AG04450 (cell line): ENCODE results near the gene KCND3. TPM values are rescaled to one million over a fixed set of nuclear protein-coding genes. Genes with fewer than 3 reads are reported as not detected.

ENCODE experiments used
- CTCF ChIA-PET: fragments of 300-600, 350-600 bp; formaldehyde crosslinking; extraction: SDS; loops from one replicate; lab custom pipeline; 2022; ENCODE audit warnings: antibody characterized with exemption, inconsistent platforms; lab: Charles Lee
- POLR2A ChIA-PET: fragments of 350-600 bp; formaldehyde crosslinking; extraction: SDS; loops from one replicate; lab custom pipeline; 2021; ENCODE audit warnings: antibody characterized with exemption, inconsistent platforms; lab: Yijun Ruan, JAX
- DNase-seq: peaks from one replicate; pipeline ENCODE4 v3.0.0-alpha.2; 2011; ENCODE audit warnings: low read depth, low spot score
- H3K27ac ChIP-seq: one replicate; pipeline ENCODE4 v1.5.1; 2012; ENCODE audit warnings: low read depth, low read length, control low read depth
- H3K27me3 ChIP-seq: one replicate; pipeline ENCODE4 v1.6.0; 2012; ENCODE audit warnings: low read length; ENCODE audit not compliant: control insufficient read depth, insufficient read depth
- H3K4me3 ChIP-seq: 2 replicates; pipeline ENCODE4 v1.5.1; 2011; ENCODE audit warnings: mild to moderate bottlenecking, low read depth, low read length, control low read depth
- H3K9me3 ChIP-seq: 2 replicates; pipeline ENCODE4 v1.5.1; 2012; ENCODE audit warnings: low read length; ENCODE audit not compliant: control insufficient read depth, insufficient read depth
- polyA plus RNA-seq: library from polyadenylated mRNA; depleted of rRNA; stranded (reverse); fragments of >200 nt; gene quantifications from 2 replicates; pipeline ENCODE4 v1.2.3, GENCODE V29; 2011
- TF ChIP-seq, protein P1 (sequence below): IDR thresholded peaks from 2 replicates; pipeline ENCODE4 v1.5.1; 2011; ENCODE audit warnings: low read depth, low read length, control low read depth, inconsistent platforms

KCND3 gene
- polyA plus RNA-seq, 1 experiment = 0.02 TPM

DNA sequence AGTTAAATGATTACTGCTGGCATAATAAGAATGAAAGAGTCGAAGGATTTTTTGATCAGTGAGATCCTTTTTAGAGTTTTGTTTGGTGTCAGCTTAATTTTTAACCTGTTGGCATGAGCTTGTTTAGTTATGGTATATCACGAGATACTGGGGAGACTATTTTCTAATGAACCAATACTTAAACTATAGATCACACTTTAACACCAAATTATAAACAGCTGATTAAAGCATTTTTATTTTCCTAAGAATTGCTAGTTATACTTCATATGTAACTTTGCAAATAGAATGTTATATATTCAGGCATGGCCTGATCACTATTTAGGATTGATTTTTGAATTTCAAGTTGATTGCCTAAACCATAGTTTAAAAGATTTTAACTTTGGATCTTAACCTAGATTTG, 227.8 kb downstream of the KCND3 start:
- no peaks in the 10 kb centered on the region for H3K27me3 ChIP-seq
- no peak for DNase-seq
- CTCF ChIA-PET = interaction anchor here (0.6 to 3.0 kb wide), 5 partner anchors 8 to 543 kb away, joined by 4 to 18 read pairs (median 12); no protein-coding TSS in a partner anchor
- H3K9me3 ChIP-seq = no peaks in the 10 kb centered on the region
- H3K27ac ChIP-seq = no peak overlapping the region
- TF ChIP-seq, protein P1, sequence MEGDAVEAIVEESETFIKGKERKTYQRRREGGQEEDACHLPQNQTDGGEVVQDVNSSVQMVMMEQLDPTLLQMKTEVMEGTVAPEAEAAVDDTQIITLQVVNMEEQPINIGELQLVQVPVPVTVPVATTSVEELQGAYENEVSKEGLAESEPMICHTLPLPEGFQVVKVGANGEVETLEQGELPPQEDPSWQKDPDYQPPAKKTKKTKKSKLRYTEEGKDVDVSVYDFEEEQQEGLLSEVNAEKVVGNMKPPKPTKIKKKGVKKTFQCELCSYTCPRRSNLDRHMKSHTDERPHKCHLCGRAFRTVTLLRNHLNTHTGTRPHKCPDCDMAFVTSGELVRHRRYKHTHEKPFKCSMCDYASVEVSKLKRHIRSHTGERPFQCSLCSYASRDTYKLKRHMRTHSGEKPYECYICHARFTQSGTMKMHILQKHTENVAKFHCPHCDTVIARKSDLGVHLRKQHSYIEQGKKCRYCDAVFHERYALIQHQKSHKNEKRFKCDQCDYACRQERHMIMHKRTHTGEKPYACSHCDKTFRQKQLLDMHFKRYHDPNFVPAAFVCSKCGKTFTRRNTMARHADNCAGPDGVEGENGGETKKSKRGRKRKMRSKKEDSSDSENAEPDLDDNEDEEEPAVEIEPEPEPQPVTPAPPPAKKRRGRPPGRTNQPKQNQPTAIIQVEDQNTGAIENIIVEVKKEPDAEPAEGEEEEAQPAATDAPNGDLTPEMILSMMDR = no peak
- POLR2A ChIA-PET = no interaction called here
- no peak overlapping the region for H3K4me3 ChIP-seq

GRCh38 chr1:111758373-111758772, 231.1 kb downstream of the KCND3 start:
- H3K4me3 ChIP-seq = no peak overlapping the region
- H3K27me3 ChIP-seq = no peaks in the 10 kb centered on the region
- TF ChIP-seq, protein P1 = peak; percentile 28; the same call in 1 of the 2 replicates
- no peaks in the 10 kb centered on the region; the same call in 1 of the 2 replicates for H3K9me3 ChIP-seq
- no peak for DNase-seq
- H3K27ac ChIP-seq = no peak overlapping the region
- ChIA-PET CTCF (interaction anchor here (0.6 to 1.3 kb wide), 3 partner anchors 251 to 278 kb away, joined by 3 read pairs; no protein-coding TSS in a partner anchor), POLR2A (no interaction called here)

DNA sequence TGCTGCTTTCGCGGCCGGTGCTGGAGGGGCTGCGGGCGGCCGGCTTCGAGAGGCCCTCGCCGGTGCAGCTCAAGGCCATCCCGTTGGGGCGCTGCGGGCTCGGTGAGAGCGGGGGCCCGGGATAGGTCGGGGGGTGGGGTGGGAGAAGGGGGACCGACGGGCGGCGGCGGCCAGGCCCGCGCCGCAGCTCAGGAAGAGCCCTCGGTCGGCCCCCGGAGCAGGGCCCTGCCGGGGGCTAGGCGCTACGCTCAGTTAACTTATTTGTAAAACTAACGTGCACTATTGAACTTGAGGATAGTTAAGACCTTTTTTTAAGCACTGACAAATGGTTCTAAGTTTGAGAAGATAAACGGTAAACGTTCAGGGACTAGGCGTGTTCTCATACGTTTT, 233.3 kb downstream of the KCND3 start:
- POLR2A ChIA-PET = no interaction called here
- Histone ChIP-seq H3K27ac (peak overlapping the region; percentile 96), H3K9me3 (no peaks in the 10 kb centered on the region; the same call in 1 of the 2 replicates), H3K27me3 (no peaks in the 10 kb centered on the region), H3K4me3 (peak overlapping the region; percentile 92)
- no peak for DNase-seq
- CTCF ChIA-PET = interaction anchor here (0.6 to 4.6 kb wide), 7 partner anchors 12 to 606 kb away, joined by 3 to 48 read pairs (median 7); no protein-coding TSS in a partner anchor
- TF ChIP-seq, protein P1 = no peak

DNA sequence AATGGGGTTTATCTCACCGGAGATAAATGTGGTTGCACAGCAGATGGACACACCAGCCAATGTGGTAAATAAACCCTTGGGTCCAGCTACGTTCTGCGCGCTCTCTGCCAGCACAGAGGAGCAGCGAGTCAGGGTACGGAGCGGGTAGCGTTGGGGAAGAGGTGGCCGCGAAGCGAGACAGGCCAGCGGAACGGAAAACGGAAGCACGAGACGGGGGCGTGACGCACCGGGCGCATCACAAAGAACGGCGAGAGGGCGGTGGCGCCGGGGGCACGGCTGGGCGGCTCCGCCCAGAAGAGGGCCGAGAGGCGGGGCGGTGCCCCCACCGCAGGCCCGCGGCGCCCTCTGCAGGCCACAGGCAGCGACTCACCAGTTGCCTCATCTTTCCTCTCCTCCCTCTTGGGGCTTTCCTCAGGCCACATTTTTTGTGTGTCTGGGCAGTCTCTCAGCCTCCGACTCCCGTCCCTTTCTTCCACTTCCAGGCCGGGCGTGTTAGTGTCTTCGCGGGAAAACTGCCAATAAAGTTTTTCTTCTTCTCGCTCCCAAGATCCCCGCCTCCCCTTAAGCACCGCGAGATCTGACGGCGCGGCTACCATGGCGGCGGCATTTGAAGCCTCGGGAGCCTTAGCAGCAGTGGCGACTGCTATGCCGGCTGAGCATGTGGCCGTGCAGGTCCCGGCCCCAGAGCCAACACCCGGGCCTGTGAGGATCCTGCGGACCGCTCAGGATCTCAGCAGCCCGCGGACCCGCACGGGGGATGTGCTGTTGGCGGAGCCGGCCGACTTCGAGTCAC, 233.9 kb downstream of the KCND3 start, which contains the start of gene DDX20:
Gene DDX20, plus strand, starts transcription at position 571 of the 793 bp plus-strand sequence. Its CDS starts 24 bp downstream, at position 595.
- ChIA-PET POLR2A (interaction anchor here (0.7 to 1.4 kb wide), 3 partner anchors 16 to 292 kb away, joined by 3 to 4 read pairs (median 4); partner anchors contain the start of gene INKA2), CTCF (interaction anchor here (0.6 to 4.6 kb wide), 32 partner anchors 8 to 606 kb away, joined by 3 to 48 read pairs (median 4); partner anchors contain the start of genes ADORA3, INKA2 and TMIGD3)
- no peaks in the 10 kb centered on the region; the same call in 1 of the 2 replicates for H3K9me3 ChIP-seq
- no peaks in the 10 kb centered on the region for H3K27me3 ChIP-seq
- H3K27ac ChIP-seq = peak within 1 kb of the TSS; percentile 96
- H3K4me3 ChIP-seq = peak within 1 kb of the TSS; percentile 92
- DNase-seq = peak; percentile 95
- TF ChIP-seq, protein P1 = peak; percentile 84
